Measurements from ENCODE around the gene ANXA2R. TPM values are rescaled to one million over a fixed set of nuclear protein-coding genes. Genes with fewer than 3 reads are reported as not detected.
A peak's percentile ranks its signal among the peaks of the same experiment; 100 is the strongest.

ANXA2R gene
- total and polyA plus RNA-seq, 2 of the 13 experiments (the other 11 are each of a cell fraction or from before 2014, with no cell fraction given), result 0.95 to 1.3 TPM

- no peaks in the 10 kb centered on the region for H3K9me3 ChIP-seq (ENCODE audit: low read length)
- H3K9ac ChIP-seq (ENCODE audit: insufficient read depth, low read depth, low read length), result peak overlapping the region; percentile 66
- peak overlapping the region; percentile 88 for H2AFZ ChIP-seq (ENCODE audit: low read length)
- no peaks in the 10 kb centered on the region for H4K20me1 ChIP-seq (ENCODE audit: insufficient read depth, low read length)
- DNase-seq (ENCODE audit: low spot score) (peak; percentile 88), FAIRE-seq (peak; percentile 97), ATAC-seq (peak; percentile 83)
- peak overlapping the region; percentile 92 for H3K27ac ChIP-seq (ENCODE audit: extremely low read length, insufficient read depth, low read length)
- H3K27me3 ChIP-seq (ENCODE audit: control insufficient read depth in 1 of 2, insufficient read depth in 2 of 2, low read length in 2 of 2), result no peaks in the 10 kb centered on the region; a peak in 1 of 5 replicates
- no TSS peak for BruUV-seq (replicated peaks)
- peak overlapping the region; percentile 92 for H3K4me2 ChIP-seq (ENCODE audit: low read depth, low read length)
- in situ Hi-C loops (cut with HindIII; ENCODE audit: extremely low pct_ligation_motif_present, low pct_unique_long_range_greater_than_20kb), result loop anchor here (25.0 kb wide), 1 partner anchor 208 kb away; the partner anchor contains the start of gene SELENOP
- intact Hi-C loops (cut with micrococcal nuclease; ENCODE audit: unreplicated experiment), result loop anchor here (1.0 to 10.0 kb wide), 3 partner anchors 20 to 205 kb away; partner anchors contain the start of genes ANXA2R and SELENOP
- H3K4me3 ChIP-seq (replicated peaks in 1 of 3; ENCODE audit: insufficient read depth in 1 of 3, low read depth in 2 of 3, low read length in 3 of 3), result peak overlapping the region; percentile 69 to 86 (median 82)
- ChIA-PET CTCF (ENCODE audit: low intra/inter-chr PET ratio, low total read pairs) (interaction anchor here (0.8 to 2.9 kb wide), 7 partner anchors 10 to 86 kb away, joined by 3 to 16 read pairs (median 8); partner anchors contain the start of gene ANXA2R), POLR2A (interaction anchor here (0.7 to 4.7 kb wide), 17 partner anchors 8 to 495 kb away, joined by 3 to 72 read pairs (median 5); partner anchors contain the start of genes ANXA2R, C5orf34, SELENOP and TMEM267)
- 2% methylated on average over 37 of the region's 39 CpGs for WGBS (ENCODE audit: low lambda C conversion rate)
- peaks cover 4% of the 10 kb centered on the region for H3K79me2 ChIP-seq (ENCODE audit: insufficient read depth, low read length)
- H3K4me1 ChIP-seq (ENCODE audit: insufficient read depth, low read length), result peaks cover 39% of the 10 kb centered on the region
- no peaks in the 10 kb centered on the region for H3K36me3 ChIP-seq (replicated peaks in 1 of 2; ENCODE audit: control insufficient read depth in 1 of 2, insufficient read depth in 2 of 2, low read length in 2 of 2)
- TF ChIP-seq E2F5 (CRISPR knock-in tag; conservative IDR thresholded peaks at IDR 0.05) (no peak), ZGPAT (CRISPR knock-in tag; IDR thresholded peaks at IDR 0.05) (peak; percentile 33; the same call in 1 of the 2 replicates), THRA (CRISPR knock-in tag; IDR thresholded peaks at IDR 0.05; ENCODE audit: borderline replicate concordance) (no peak), MAFF (IDR thresholded peaks at IDR 0.05; ENCODE audit: low read depth, low read length) (peak; percentile 31; the same call in 1 of the 2 replicates), SMARCC2 (IDR thresholded peaks at IDR 0.05) (no peak), SRSF1 (optimal IDR thresholded peaks at IDR 0.05; ENCODE audit: low read depth, low read length) (no peak), ISL2 (CRISPR knock-in tag; IDR thresholded peaks at IDR 0.05) (peak; percentile 11; the same call in 1 of the 2 replicates), NONO (IDR thresholded peaks at IDR 0.05) (no peak), NONO (CRISPR knock-in tag; conservative IDR thresholded peaks at IDR 0.05) (no peak), TAF15 (IDR thresholded peaks at IDR 0.05; ENCODE audit: low read depth, low read length, poor library complexity, severe bottlenecking) (no peak), NAIF1 (CRISPR knock-in tag; IDR thresholded peaks at IDR 0.05; ENCODE audit: borderline replicate concordance) (no peak), ZSCAN29 (CRISPR knock-in tag; conservative IDR thresholded peaks at IDR 0.05) (peak; percentile 72), ZNF746 (CRISPR knock-in tag; IDR thresholded peaks at IDR 0.05) (peak; percentile 41; the same call in 1 of the 2 replicates), NR3C1 (CRISPR knock-in tag; IDR thresholded peaks at IDR 0.05) (no peak), ZNF7 (CRISPR knock-in tag; IDR thresholded peaks at IDR 0.05) (no peak), MTF2 (CRISPR knock-in tag; IDR thresholded peaks at IDR 0.05; ENCODE audit: borderline replicate concordance) (no peak), ZSCAN12 (CRISPR knock-in tag; IDR thresholded peaks at IDR 0.05) (no peak), TBX3 (IDR thresholded peaks at IDR 0.05; ENCODE audit: borderline replicate concordance) (no peak)
- TF ChIP-seq, protein P1, sequence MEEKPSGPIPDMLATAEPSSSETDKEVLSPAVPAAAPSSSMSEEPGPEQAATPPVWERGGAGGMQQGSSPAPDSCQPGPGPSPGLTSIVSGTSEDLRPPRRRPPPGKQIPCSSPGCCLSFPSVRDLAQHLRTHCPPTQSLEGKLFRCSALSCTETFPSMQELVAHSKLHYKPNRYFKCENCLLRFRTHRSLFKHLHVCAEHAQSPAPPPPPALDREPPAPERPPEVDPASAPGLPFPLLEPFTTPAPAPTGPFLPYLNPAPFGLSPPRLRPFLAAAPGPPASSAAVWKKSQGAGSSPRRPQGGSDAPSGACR (CRISPR knock-in tag; IDR thresholded peaks at IDR 0.05), result no peak
Measured at GRCh38 chr5:43019614-43020398, 20.3 kb downstream of the ANXA2R start.
